Subcutaneous adipose tissue (tissue), 4 donors: Measurements from ENCODE around the gene UBAC2. TPM values are rescaled to one million over a fixed set of nuclear protein-coding genes. Genes with fewer than 3 reads are reported as not detected.

ENCODE experiments used
- CTCF ChIP-seq: fragments of 450-650 bp; IDR thresholded peaks from one replicate; pipeline ENCODE4 v1.5.1; 2016; ENCODE audit warnings: low read depth, mild to moderate bottlenecking, control low read depth, antibody characterized with exemption, moderate library complexity
- total RNA-seq, 4 donors: library from RNA; depleted of rRNA; stranded (reverse); fragments of >200 nt; gene quantifications; one replicate each; pipeline ENCODE4 v1.1.0, GENCODE V29; 2016

Gene UBAC2
- total RNA-seq, 4 donors from 2014 or later, result 47.4 to 73.3 (median 65.8) TPM

DNA sequence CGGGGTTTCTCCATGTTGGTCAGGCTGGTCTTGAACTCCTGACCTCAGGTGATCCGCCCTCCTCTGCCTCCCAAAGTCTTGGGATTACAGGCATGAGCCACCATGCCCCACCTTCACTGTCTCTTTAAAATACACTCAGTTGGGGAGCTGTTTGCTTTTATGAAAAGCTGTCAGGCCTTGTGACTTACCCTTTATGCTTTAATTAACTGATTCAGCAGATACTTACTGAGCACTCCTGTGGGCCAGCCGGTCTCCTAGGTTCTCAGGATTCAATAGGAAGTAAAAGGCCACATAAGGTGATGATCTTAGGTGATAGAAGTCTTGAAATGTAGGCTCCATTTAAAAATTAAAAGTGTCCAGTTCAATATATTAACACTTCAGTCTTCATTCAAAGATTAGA is 7.5 kb downstream of the UBAC2 start:
- no peak for TF ChIP-seq CTCF

GRCh38 chr13:99208845-99209527 is 8.3 kb downstream of the UBAC2 start:
- no peak for TF ChIP-seq CTCF

- TF ChIP-seq CTCF, result no peak
Observed at GRCh38 chr13:99211421-99212035, 10.9 kb downstream of the UBAC2 start.

GRCh38 chr13:99214232-99214631 is 13.6 kb downstream of the UBAC2 start:
- no peak for TF ChIP-seq CTCF

DNA sequence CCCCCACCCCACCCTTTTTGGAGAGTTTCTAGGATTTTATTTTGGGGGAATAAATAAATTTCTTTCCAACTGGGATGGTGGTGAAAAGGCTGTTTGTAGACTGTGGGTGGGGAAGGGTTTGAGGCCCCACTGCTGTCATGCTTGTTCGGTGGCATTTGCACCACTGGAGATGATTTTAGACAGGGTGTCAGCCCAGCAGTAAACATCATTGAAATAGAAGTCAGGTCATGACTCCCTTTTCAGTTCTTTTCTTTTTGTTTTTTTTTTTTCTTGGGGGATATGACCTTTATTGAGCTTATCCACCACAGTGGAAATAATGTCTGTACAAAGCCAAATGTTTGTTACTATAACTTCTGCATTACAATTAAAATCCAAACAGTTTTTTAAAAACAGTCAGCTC is 14.1 kb downstream of the UBAC2 start:
- TF ChIP-seq CTCF, result no peak

- TF ChIP-seq CTCF, result no peak
Observed at GRCh38 chr13:99215184-99215830, 14.7 kb downstream of the UBAC2 start.

DNA sequence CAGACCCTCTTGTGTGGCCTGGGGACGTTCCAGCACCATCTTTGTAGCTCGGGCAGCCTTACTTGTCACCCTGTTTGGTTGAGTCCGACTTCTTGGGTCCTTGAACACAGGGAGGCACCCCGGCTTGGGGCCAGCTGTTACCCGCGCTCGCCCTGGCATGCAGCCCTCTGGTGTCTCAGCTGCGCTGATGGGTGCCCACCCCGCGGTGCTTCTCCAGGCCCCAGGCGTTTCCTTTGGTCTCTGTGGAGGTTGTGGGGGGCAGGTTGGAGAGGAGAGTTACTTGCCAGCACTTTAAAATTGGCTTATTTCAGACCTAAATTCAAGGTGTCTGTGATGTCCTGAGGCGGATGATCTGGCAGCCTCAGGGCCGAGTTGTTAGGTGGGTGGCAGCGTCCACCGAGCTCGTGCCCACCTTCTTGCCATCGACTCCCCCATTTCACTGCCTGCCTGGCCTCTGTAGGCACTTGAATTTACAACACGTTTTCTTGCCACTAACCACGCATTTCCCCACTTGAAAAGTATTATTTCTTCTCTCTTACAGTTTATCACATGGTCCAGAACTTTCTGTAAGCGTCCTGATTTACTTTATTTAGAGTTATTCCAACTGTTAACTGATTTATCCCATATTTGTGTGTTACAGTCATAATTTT is 16.9 kb downstream of the UBAC2 start:
- no peak for TF ChIP-seq CTCF
